GM19351 (cell line): ENCODE data around the gene TMEM240.
"Not testable (repeated sequence)": the region's sequence is repeated elsewhere in the genome, so short reads cannot be mapped to it uniquely, and the experiment has no call there.

Source experiments
- ATAC-seq: cut with Tn5 transposase; IDR thresholded peaks from one replicate; pipeline ENCODE4 v1.9.1; 2021; ENCODE audit warnings: mild to moderate bottlenecking, moderate library complexity; ENCODE audit not compliant: unreplicated experiment

Gene TMEM240

DNA sequence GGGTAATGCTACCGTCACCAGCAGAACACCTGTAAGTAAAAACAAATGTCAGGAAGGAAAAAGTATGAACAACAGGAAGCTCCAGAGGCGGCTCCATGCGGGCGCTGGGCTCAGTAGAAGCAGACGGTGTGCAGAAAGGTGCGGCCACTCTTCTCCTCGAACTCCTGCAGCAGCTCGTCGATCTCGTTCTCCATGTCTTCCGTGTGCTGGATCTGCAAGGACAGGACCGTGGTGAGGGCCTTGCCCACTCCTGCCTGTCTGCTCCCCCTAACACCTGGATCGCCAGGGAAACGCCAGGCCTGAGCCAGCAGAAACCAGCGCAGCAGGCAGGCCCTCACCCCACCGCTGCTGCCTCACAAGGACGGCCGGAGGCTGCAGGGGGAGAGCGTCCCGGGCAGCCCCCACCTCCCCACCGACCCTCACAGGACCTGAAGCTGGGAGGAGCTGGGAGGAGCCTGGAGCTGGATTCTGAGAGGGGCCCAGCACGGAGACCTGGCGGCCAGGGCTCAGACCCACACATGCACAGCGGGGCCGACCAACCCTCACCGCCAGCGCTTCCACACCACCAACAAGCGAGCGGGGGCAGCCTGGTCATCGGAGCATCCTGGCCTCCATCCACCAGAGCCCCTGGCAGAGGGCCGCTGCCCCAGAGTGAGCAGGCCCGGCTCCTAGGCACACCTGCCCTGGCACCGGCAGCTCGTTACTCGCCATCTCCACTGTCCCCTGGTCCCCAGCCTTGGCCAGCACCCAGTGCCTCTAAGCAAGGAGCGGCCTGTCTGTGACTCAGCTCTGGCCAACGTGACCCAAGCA, 1.7 kb upstream of the TMEM240 start:
- no peak for ATAC-seq

DNA sequence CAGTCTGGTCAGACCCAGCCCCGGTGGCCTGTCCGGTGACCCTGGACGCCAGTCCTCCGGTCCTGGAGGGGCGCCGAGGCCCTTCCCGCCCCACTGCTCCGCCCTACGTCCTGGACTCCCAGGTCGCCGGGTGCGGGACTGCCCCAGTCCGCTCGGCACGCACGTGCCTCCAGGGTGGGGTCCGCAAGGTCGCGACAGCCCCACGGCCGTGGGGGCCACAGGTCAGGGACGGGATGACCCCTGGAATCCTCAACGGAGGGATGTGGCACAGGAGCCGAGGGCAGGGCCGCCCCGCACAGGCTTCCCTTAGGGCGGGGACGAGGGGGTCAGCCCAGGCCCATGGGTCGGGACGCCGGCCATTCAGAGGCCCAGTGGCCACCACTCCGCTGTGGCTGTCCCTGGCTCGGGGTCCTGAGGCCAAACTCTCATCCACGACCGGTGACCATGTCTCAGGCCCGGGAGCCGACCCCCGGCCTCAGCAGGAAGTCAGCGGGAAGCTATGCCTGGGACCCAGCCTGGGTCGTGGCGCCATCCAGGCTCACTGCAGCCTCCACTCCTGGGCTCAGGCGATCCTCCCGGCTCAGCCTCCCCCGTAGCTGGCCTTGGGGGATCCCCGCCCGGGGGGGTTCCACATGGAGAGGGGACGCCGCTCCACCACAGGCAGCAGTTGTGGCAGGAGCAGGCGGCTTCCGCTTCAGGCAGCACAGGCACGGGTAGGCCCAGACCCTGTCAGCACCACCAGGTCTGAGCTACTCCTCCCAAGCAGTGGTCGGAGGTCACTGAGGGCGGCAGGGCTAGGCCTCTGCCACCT, 599 bp upstream of the TMEM240 start:
- no peak for ATAC-seq

DNA sequence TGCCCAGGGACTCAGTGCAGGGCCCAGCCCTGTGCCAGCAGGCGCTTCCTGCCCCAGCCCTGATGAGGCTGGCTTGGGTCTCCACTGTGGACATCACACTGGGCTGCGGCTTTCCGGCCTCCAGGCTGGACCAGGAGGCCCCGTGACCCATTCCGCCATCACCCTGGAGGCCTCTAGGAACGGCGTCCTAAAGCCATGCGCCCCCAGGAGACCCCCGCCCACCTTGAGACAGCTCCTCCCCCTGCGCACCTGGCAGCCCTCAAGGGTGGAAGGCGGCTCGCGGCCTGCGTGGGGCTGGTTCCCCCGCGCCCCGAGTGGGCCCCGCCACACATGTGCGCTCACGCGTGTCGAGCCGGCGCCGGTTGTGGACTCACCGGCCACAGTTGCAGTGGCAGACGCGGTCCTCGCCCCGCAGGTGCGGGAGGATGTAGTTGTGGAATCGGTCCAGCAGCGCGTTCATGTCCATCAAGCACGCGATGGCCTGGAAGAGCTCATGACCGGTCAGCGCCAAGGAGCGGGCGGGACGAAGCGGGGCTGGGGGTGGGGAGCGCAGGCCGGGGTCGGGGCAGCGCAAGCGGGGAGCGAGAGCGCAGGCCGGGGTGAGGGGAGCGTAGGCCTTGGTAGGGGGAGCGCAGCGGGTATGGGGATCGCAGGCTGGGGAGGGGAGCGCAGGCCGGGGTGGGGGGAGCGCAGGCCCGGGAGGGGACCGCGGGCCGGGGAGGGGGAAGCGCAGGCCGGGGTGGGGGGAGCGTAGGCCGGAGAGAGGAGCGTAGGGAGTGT, 924 bp downstream of the TMEM240 start:
- ATAC-seq = no peak

DNA sequence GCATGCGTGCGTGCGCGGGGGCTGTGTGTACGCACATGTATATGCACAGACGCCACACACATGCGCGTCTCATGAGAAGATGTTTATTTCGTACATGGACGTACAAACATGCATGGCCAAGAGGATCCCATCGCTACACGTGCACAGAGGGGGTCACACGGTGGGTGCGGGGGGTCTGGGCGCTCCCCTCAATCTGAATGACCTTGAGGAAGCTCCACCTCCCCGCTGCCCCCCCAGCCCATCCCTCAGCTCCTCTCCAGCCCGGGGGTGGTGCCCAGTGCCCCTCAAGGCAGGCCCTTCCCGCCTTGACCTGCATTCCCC, 1.5 kb downstream of the TMEM240 start:
- no peak for ATAC-seq

DNA sequence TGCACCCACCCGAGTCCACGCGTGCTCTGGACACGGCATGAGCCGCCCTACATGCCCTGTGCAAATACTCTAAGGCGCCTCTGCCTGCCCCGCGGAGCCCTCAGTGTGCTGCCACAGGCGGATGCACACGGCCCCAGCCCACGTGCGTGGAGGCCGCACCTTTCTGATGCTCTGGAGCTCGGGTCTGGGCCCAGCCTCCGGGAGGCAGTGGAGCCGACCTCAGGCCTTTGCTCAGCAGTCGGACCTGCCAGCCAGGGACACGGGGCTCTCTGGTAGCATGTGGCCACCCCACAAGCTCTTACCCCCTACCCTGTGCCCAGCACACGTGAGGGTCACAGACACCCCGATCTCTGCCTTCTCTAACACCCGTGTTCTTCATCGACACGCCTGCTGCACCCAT, 2.1 kb downstream of the TMEM240 start:
- ATAC-seq = no peak

DNA sequence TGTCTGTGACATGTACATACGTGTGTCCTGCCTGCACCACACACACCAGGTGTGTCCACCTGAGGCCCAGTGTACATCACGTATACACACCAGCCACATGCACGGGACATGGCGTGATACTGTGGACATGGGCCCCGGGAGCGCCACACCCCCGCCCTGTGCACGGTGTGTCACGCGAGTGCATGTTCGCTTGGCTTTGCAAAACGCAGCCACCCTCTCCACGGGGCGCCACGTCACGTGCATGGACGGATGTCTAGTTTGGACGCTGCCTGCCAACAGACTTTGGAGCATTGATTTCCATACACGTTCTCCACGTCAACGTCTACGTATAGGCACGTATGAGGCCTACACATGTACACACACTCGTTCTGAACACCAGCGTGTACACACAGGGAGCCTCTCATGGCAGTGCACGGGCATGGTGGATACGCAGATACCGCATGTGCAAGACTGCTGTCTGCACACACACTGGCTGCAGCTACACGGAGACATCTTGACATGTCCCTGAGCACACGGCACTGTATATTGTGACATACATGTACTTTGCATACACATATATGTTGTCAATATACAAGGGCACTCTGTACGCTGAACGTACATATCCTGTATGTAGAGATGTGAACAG, 2.7 kb downstream of the TMEM240 start:
- ATAC-seq = no peak

DNA sequence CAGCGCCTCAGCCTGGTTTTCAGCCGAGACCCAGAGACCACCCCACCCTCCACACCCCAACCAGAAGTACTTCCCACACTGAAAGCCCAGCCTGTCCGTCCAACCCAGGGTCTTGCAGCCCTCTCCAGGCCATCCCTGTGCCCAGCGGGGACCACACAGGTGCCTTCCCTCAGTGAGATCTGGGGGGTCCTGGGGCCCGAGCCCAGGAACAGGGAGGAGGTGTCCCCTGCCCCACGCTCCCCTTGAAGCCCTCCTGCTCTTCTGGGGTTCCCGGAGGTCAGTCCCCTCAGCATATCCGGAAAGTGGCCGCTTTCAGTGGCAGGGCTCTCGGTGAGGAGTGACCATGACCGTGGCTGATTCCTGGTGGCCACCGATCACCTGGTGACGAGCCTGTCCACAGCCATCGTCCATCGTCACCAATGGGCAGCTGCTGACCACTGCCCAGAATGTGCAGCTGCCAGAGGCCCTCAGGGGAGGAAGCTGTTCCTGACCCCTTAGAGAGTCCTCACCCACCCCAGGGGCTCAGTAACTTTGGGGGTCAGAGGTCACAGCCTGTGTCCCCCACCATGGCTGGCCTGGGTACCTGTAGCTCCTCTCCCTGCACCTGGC, 3.4 kb downstream of the TMEM240 start:
- ATAC-seq = no peak

DNA sequence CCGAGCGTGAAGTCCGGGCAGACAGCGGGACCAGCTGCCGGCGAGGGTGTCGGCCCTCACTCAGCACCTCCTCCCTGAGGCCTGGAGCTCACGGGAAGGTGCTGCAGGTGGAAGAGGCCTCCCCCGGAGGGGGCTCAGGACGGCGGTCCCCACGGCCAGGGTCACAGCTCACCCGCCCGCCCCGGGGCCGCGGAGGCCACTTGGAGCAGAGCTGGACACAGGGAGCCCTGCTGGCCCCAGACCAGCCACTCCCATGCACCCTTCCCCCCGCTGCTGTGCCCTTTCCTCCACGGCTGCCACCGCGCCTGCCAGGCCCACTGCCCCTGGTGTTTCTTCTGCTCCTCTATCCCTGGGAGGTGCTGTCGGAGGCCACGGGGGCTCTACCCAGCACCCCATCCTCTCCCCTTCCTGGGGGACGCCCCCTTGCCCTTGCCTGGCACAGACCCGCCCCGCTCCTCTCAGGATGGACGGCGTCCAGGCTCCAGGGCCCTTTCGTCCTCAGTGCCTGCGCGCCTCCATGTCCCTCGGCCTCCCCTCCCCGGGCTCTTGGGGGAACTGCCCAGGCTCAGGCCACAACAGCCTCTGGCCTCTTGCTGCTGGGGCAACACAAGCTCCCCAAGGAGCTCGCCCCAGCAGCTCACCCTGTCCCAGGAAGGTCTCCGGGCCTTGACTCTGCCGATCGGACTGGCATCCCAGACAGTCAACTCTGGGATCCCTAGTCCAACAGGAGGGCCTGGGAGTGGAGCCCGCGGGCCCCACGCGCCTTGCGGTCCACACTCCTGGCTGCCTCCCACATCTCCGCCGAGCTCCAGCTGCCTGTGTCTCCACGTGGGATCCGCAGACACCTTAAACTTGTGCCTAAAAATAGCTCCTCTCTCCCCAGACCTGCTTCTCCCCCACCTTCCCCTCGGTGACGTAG, 4.1 kb downstream of the TMEM240 start:
- ATAC-seq = no peak

DNA sequence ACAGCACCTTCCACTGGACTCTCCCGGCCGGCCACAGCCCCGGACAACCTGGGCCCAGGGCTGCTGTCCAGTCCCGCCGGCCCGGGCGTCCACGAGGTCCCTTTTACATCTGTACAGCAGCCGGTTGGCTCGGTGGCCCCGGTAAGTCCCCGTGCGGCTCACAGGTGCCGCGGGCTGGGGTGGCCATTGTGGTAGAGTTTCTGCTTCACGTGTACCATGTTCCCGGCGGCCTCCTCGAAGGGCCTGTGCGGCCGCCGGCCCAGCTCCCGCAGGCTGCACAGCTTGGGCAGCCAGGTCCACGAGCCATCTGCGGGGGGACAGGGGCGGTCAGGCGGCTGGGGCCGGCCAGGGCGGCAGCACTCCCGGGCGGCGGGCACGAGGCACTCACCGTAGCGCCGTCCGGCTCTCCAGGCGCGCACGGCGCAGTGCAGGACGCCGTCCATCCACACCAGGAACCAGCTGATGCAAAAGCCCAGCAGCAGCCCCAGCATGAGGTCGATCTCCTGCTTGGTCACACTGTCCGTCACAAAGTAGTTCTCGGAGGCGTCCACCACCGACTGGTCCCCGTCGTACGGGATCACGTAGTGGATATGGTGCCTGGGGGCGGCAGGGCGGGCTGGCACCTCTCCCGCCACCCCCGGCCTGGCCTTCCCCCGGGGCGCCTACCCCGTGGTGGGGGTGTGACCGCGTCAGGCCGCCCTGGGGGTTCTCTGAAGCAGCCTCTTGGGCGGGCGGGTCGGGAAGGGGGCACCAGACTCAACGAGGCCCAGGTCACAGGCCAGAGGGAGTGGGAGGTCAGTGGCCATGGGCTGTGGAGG, 5.0 kb downstream of the TMEM240 start:
- ATAC-seq = no peak

DNA sequence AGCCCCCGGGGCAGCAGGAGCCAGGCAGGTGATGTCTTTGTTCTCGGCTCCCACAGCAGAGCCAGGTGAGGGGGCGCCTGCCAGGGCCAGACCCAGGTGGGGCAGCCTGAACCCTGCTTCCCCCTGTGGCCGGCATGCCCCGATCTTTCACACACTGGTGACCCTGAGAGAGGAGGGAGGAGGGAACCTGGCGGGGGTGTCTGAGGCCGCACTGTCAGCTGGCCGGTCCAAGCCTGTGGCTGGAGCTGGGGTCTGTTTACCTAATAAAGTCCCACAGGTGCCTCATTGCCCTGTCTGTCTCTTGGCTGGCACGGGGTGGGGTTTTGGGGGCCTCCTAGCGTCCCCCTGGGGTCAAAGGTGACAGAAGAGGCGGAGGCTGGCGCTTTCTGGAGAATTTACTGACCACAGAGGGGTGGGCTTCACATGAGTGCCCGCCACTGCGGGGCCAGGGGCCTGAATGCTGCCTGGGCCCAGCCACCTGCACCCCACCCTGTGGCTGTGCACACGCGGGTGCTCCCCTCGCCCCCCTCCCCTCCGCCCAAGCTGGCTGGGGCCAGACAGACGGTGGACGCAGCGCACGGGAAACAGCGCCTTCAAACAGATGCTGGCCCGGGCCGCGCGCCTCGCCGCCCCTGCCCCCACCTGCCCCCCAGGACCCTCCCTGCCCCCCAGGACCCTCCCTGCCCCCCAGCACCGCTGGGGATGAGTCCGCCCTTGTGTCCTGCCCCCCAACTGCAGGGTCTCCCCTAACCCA, 5.8 kb downstream of the TMEM240 start:
- no peak for ATAC-seq

DNA sequence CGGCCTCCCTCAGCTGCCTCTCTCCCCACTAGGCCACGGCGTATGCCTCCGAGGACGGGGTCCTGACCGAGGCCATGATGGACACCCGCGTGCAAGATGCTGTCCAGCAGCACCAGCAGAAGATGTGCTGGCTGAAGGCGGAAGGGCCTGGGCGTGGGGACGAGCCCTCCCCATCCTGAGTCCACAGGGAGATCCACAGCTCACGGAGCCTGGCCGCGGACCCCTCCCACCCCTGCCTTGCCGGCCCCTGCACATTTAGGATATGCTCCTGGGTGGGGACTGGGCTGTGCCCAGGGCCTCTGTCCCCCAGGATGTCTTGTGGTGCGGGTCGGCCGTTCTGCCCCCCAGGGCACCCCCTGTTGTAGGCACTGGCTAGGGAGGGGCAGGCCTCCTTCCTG, 6.5 kb downstream of the TMEM240 start:
- ATAC-seq = not testable (repeated sequence)

DNA sequence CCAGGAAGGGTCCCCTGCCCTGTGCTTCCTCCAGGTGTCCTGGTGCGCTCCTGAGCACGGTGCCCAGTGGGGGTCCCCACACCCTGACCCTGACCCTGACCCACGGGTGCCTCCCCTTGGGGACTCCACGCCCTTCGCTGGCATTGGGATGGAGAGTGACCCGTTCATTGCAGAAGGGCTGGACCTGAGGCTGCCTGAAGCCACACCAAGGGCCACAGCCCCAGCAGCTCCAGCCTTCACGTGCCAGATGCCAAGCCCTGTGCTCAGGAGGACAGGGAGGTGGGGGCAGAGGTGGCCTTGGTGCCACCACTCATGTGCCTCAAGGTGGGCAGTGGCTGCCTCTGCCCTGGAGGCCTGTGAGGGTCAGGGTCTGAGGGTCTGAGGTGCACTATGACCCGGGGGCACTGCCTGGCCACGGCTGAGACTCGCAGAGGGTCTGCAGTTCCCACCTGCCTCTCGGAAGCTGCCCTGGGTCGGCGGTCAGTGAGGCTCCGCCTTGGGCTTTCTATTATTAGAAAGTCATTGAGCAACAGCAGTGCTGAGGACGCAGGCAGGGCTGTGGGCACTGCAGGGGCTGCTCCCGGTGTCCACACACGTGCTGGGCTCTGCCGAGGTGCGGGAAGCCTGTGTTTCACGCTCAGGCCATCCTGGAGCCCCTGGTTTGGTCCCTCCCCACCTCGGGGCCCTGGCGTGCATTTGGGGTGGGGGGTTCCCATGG, 7.1 kb downstream of the TMEM240 start:
- not testable (repeated sequence) for ATAC-seq

DNA sequence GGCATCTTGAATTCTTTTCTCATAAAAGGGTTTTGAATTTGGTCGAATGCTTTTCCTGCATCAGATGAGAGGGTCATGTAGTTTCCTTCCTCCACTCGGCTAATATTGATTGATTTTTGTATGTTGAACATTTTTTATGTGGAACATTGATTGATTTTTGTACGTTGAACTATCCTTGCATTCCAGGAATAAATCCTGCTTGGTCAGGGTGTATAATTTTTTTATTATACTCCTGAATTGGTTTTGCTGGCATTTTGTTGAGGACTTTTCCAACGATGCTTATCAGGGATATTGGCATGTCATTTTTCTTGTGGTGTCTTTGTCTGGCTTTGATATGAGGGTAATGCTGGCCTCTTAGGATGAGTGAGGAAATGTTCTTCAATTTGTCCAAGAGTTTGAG, 8.5 kb downstream of the TMEM240 start:
- no peak for ATAC-seq

DNA sequence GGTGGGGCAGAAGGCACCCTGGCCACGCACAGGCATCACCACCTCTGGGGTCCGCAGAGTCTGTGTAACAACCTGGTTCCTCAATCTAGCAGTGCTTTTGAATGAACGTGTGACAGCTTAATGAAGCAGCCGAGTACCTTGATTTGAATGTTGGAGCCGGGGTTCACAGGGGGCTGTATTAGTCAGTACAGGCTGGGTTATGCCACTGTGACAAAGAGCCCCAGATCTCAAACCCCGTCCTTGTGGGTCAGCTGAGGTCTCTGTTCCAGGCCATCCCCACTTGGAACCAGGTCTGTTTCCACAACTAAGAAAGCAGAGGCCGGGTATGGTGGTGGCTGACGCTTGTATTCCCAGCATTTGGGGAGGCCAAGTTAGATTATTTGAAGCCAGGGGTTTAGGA, 10.5 kb downstream of the TMEM240 start:
- no peak for ATAC-seq

DNA sequence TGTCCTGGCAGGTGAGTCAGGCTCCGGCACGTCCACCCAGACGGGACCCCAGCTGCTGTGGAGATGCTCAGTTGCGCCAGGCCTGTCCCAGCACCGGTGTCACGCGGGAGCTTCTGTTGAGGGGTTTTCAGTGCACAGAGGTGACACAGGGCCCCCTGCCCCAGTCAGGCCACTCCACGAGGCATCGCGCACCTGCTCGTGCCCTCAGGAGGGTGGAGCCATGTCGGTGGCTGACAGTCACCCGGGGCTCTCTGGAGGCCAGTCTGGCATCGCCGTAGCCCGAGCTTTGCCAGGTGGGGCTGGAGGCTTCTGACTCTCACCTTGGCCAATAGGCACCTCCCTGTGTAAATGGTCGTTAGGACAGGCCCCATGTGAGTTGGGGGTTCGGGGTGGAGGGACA, 11.1 kb downstream of the TMEM240 start:
- no peak for ATAC-seq

DNA sequence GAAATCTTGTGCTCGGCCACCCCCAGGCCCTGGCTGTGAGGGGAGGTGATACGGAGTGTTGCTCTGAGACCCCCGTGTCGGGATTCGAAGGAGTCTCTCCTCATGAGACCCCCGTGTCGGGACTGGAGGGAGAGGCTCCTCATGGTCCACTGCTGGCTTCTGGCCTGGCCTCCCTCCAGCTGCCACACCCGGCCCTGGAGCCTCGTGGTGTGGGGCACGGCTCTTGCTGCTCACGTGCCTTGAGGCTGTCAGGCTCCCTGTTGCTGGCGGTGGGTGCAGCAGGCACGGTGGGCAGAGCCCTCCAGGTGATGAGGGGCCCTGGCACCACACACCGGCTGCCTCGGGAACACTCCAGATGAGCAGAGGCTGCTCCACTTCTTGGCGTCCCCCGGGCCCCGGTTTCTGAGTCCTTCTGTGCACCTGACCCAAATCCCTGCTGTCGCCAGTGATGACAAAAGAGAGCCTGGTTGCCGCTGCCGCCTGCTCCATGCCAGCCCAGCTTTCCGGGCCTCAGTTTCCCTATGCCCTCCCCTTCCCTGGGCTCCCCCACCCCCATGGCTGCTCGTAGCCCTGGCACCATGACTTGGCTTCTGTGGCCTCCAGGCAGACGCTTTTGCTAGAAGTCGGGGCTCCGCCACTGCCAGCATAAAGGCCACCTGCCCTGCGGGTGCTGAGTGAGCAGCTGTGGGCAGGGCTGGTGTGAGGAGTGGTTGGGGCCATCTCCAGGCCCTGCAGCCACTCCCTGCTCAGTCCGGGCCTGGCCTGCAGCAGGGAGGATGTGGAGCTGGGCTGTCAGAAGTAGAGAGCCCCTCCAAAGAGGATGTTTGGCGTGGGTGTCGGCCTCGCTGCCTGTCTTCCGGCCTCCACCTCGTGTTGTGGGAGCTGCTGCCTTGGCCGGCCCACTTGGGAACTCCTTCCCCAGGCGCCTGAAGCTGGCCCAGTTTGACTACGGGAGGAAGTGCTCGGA, 11.8 kb downstream of the TMEM240 start:
- no peak for ATAC-seq
